NCI-H345 (cell line): ENCODE results near the gene PARM1.

ENCODE experiments used
- DNase-seq: peaks from one replicate; lab custom pipeline; 2025; lab: John Stamatoyannopoulos, UW

The PARM1 gene

GRCh38 chr4:75030649-75031235, 97.8 kb downstream of the PARM1 start:
- DNase-seq: no peak

GRCh38 chr4:75031775-75032174, 98.9 kb downstream of the PARM1 start:
- no peak for DNase-seq

GRCh38 chr4:75034523-75034922, 101.6 kb downstream of the PARM1 start:
- DNase-seq: no peak

GRCh38 chr4:75035321-75035720, 102.4 kb downstream of the PARM1 start:
- DNase-seq: no peak

GRCh38 chr4:75036046-75036830, 103.3 kb downstream of the PARM1 start:
- DNase-seq: no peak

DNA sequence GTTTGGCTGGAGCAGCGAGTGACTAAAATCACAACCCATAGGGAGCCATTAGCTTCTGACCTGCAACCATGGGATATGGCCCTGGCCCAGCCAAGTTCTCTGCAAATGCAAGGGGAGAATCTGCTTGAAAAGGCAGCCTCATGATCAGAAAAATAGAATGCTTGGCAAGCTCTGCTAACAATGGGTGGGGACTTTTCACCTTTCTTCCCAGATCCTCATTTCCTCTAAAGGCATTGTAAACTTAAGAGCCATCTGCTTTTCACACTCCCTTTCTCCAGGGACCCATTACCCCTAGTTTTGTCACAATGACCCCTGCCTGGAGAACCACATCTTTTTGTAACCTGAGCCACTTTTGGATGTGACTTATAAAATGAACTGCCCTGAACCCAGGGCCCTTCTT, 104.3 kb downstream of the PARM1 start:
- no peak for DNase-seq

DNA sequence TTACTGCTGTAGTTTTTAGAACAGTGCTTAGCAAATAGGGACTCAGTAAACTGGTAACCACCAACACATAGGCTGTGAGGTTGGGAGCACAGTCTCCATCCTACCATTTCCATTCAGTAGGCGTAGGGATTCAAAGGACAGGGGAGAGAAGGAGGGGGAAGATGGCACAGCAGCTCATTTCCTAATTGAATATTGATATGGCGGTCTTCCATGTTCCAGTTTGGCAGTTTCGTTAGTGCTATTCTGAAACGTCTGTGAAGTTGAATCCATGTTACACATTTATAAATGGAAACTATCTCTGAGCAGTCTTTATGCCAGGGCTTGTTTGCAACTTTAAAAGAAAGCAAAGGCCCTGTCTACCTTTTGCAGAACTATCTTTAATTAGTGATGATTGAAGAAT, 105.5 kb downstream of the PARM1 start:
- DNase-seq: no peak

GRCh38 chr4:75040703-75041102, 107.8 kb downstream of the PARM1 start:
- no peak for DNase-seq

DNA sequence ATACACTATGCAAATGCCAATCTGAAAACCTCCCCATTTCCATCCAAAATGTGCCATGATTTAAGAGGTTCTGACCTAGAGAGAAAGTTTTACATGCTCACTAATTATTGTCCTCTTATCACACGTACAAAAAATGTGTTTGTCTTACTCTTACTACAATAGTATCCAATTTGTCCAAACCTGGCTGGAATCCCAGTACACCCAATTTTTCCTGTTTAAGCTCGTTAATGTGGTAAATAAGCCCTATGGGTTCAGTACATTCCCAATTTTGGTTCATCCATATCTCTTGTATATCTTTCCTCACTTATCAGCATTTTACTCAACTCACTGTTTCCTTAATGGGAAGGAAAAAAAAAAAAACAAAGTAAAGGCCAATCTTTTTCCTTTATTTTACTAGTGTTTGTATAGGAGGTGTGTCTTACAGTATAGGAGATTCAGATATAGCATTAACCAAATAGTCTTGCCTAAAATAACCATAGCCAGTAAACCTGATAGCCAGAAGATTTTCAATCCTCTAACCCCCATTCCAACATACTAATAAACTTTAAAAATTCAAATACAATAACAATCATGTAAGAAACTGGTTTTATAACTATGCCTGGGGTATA, 109.8 kb downstream of the PARM1 start:
- no peak for DNase-seq

GRCh38 chr4:75046226-75046625, 113.3 kb downstream of the PARM1 start:
- no peak for DNase-seq

DNA sequence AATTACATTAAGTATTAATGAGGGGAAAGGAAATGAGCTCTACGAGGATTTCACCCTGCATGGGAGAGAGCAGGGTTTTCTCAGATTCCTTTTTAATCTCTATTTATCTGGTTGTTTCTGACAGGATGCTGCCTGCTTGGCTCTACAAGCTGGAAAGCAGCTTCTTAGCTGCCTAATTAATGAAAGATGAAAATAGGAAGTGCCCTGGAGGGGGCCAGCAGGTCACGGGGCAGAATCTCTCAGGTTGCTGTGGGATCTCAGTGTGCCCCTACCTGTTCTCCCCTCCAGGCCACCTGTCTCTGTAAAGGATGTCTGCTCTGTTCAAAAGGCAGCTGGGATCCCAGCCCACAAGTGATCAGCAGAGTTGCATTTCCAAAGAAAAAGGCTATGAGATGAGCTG, 113.7 kb downstream of the PARM1 start:
- DNase-seq: no peak

DNA sequence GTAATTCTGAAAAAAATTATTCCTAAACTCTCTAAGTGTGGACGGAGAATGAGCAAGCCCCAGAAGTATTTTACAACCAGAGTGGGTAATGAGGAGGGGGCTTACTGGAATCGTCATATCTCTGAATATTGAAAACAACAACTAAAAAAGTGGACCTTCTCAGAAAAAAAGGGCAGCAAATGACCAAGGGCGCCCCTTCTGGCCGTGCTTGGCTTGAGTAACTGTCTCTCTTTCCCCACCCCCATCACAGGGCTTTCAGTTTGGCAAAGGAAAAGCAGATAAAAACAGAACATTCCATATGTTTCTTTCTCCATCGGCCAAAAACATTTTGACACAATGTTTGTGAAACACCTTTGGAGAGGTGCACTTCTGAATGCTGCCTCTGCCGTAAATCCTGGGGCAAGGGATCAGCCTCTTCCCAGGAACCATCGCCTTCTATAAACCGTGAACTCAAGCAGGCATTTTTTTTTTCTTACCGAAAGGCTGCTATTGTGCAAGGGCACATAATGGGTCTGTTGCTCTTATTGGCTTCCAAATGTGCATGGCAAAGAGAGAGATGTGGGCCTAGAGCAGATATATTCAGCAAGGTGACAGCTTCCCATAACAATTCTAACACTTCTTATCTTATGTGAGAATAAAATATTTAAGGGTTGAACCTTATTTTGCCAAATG, 115.4 kb downstream of the PARM1 start:
- no peak for DNase-seq

GRCh38 chr4:75051431-75051830, 118.5 kb downstream of the PARM1 start:
- DNase-seq: no peak

DNA sequence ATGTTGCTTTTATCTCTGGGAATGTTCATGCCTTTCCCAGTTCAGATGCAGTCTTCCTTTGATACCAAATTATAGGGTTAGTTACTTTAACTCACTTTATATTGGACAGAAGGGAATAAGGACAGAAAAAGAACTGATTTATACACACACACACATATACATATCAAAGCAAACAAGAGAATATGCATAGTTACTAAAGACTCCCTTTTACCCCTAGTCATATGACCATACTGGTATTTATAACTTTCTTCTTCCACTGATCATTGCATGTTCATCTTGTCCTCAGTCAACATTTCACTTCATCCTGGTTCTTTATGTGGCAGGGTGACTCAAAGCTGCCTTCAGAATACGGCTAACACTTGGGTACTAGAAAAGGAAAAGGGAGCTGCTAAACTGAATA, 120.4 kb downstream of the PARM1 start:
- DNase-seq: no peak

DNA sequence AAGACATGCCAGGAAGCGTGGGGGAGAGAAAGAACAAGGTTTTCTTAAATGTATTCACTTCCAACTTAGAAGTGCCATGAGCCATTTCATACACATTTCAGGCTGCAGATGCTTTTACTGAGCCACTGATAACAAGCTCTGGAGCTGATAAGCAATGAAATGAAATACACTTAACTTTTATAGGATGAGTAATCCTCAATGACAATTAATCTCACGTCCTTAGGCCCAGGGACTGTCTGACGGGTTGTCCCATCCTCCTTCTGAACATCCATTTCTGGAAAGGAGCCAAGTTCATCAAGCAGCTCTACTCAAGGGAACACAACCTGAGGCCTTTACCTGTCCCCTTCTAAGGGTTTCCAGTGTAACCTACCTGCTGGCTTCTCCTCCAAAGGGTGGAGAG, 121.2 kb downstream of the PARM1 start:
- no peak for DNase-seq

DNA sequence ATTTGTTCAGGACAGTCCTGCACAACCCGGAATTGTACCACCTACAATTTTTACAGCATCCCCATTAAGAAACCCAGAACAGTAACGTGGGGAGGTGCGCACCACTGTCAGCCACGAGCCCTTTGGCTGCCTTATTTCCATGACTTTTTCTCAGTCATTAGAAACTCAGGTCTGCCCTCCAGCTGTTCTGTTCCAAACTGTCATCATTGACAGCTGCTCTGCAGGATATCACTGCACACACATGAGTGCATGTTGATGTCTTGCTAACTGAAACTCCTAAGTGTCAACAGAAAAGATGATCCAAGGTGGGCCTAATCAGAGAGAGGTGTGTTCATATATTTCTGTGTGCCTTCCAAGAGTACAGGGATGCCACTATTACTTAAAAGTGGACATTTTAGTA, 123.4 kb downstream of the PARM1 start:
- no peak for DNase-seq

DNA sequence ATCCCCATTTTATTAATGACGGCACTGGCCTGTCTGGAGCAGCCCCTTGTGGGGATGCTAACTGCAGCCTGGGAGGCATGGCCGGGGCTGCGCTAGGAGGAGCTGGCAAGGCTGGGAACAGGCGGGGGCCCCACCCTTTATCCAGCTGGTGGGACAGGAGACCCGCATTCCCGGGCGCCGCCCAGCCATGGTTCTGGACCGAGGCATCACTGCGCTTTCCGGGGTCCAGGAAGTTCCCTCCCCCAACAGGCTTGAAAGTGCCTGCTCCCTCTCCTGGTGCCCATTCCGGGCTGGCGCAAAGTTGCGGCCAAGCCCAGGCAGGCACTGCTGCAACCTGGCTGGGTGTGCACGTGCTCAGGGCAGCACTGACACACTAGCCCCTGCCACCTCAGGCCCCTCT, 124.5 kb downstream of the PARM1 start:
- no peak for DNase-seq

GRCh38 chr4:75058486-75058885, 125.6 kb downstream of the PARM1 start:
- no peak for DNase-seq

DNA sequence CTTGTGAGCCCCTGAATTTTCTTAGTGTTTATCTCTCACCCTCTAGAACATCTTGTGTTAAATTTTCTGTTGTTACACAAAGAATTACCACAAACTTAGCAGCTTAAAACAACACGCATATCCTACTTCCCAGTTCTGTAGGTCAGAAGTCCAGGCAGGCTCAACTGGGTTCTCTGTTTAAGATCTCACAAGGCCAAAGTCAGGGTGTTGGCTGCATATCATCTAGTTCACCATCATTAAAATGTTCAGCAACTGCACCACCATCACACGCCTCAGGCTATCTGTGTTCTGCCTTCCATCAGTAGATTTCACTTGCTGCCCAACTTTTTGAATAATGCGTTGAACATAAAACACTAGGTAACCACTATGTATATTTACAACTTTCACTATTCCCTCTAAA, 130.5 kb downstream of the PARM1 start:
- no peak for DNase-seq

DNA sequence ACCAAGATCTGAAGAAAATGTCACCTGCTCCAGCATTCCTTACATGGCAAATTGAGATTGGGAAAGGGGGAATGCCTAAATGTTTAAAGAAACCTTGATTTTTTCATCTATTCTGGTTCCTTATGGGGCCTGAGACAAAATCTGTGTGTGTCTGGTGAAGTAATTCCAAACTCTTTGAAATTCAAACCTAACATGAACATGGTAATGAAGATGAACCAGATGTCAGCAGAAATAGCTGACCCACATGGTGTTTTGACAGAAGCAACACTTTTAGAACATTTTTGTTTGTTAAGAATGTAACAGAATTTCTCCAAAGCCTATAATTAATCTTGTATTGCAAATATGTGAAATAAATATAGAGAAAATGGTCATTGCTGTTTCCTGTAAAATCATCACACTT, 133.0 kb downstream of the PARM1 start:
- no peak for DNase-seq

DNA sequence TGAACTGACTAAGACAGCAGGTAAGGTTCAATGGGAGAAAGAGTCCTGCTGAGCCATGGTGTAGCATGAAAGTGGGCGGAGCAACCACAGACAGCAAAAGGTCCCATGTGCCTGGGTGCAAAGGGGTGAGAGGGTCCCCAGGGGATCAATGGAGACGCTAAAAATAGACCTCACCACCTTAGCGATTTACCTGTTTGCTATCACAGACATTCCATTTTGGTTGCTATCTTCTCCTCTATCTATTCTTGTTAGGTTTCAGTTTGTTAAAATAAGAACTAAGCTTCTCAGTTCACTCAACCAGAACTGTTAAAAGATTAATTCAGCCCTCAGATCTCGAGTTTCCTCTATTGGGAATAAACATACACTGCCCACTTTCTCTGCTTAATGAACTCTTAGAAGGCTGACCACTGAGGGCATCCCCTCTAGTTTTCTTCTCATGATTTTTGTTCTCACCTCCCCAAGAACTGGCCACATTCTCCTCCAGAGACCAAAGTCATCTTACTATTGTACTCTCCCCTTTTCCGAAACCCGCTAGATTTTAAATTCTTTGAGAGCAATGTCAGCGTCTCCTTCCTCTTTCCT, 136.7 kb downstream of the PARM1 start:
- no peak for DNase-seq

- no peak for DNase-seq
Measured at GRCh38 chr4:75071317-75071716, 138.4 kb downstream of the PARM1 start.

DNA sequence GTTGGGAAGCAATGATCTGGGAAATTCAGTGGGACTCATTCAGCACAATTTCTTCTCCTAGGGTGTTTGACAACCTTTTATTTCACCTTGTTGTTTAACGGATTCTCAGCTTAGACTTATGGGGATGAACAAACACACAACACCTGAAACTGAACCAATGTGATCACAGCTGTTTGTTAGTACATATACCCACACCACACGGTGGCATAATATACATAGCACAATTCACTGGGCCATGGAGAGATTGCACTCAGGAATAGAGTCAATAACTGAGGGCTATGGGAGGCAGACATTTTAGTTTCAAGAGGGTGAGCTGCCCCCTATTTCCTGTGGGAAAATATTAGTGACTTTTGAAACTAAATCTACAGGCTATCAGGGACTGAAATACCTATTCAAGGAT, 148.0 kb downstream of the PARM1 start:
- DNase-seq: no peak
